Hepatocyte (in vitro differentiated cells): Measurements from ENCODE around the gene PAK5. TPM values are rescaled to one million over a fixed set of nuclear protein-coding genes. Genes with fewer than 3 reads are reported as not detected.

Source experiments
- DNase-seq: peaks from one replicate; pipeline ENCODE4 v3.0.0-alpha.2; 2016; ENCODE audit warnings: low spot score
- H2AFZ ChIP-seq: fragments of 200-600 bp; sonication (generic); 2 replicates; pipeline ENCODE4 v1.6.0; 2016; ENCODE audit warnings: antibody characterized with exemption, mild to moderate bottlenecking
- H3K27ac ChIP-seq: fragments of 200-600 bp; sonication (generic); 2 replicates; pipeline ENCODE4 v1.5.1; 2016; ENCODE audit warnings: mild to moderate bottlenecking
- H3K27me3 ChIP-seq: fragments of 200-600 bp; sonication (generic); 2 replicates; pipeline ENCODE4 v1.6.1; 2016
- H3K36me3 ChIP-seq: fragments of 200-600 bp; sonication (generic); replicated peaks from 2 replicates; pipeline ENCODE4 v1.5.1; 2016; ENCODE audit warnings: low read depth; ENCODE audit not compliant: insufficient read depth
- H3K4me1 ChIP-seq: fragments of 200-600 bp; sonication (generic); 2 replicates; pipeline ENCODE4 v1.5.1; 2016; ENCODE audit warnings: mild to moderate bottlenecking, moderate library complexity; ENCODE audit not compliant: insufficient read depth
- H3K4me2 ChIP-seq: fragments of 200-600 bp; sonication (generic); 2 replicates; pipeline ENCODE4 v1.6.0; 2016
- H3K4me3 ChIP-seq: fragments of 200-600 bp; sonication (generic); 2 replicates; pipeline ENCODE4 v1.5.1; 2016; ENCODE audit warnings: mild to moderate bottlenecking
- H3K79me2 ChIP-seq: fragments of 200-600 bp; sonication (generic); 2 replicates; pipeline ENCODE4 v1.6.0; 2017; ENCODE audit warnings: mild to moderate bottlenecking
- H3K9me2 ChIP-seq: fragments of 200-600 bp; sonication (generic); replicated peaks from 2 replicates; pipeline ENCODE4 v1.6.0; 2017; ENCODE audit warnings: mild to moderate bottlenecking; ENCODE audit not compliant: insufficient read depth
- H3K9me3 ChIP-seq: fragments of 200-600 bp; sonication (generic); 2 replicates; pipeline ENCODE4 v1.5.1; 2016; ENCODE audit warnings: low read depth, mild to moderate bottlenecking
- H4K20me1 ChIP-seq: fragments of 200-600 bp; sonication (generic); 2 replicates; pipeline ENCODE4 v1.6.0; 2016; ENCODE audit warnings: mild to moderate bottlenecking; ENCODE audit not compliant: insufficient read depth, poor library complexity, severe bottlenecking
- EZH2 ChIP-seq: fragments of 200-600 bp; sonication (generic); IDR thresholded peaks from 2 replicates; pipeline ENCODE4 v1.6.1; 2016; ENCODE audit warnings: antibody characterized with exemption, mild to moderate bottlenecking, borderline replicate concordance
- EZH2phosphoT487 ChIP-seq: fragments of 200-600 bp; sonication (generic); IDR thresholded peaks from one replicate; pipeline ENCODE4 v1.6.1; 2018; ENCODE audit warnings: antibody characterized with exemption, mild to moderate bottlenecking, low read depth, moderate library complexity; ENCODE audit not compliant: unreplicated experiment, severe bottlenecking
- WGBS: methylation state at CpG from one replicate; pipeline ENCODE4 v1.1.6; 2016; ENCODE audit warnings: low lambda C conversion rate; ENCODE audit errors: missing lambda C conversion rate; 5-methylcytosine and 5-hydroxymethylcytosine counted together
- polyA plus RNA-seq: library from polyadenylated mRNA; unstranded; fragments of >200 nt; fragmentation: Nextera tagmentation; extraction: Ambion mirVana; gene quantifications from 2 replicates; pipeline ENCODE4 v1.2.1, GENCODE V29; 2016
- total RNA-seq: library from RNA; depleted of rRNA; stranded (reverse); fragments of >200 nt; gene quantifications from 2 replicates; pipeline ENCODE4 v1.2.3, GENCODE V29; 2014
- TF ChIP-seq, protein P1 (sequence below): fragments of 200-600 bp; sonication (generic); IDR thresholded peaks from 2 replicates; pipeline ENCODE4 v1.5.1; 2016; ENCODE audit warnings: antibody characterized with exemption, mild to moderate bottlenecking; ENCODE audit not compliant: poor library complexity

The PAK5 gene
- total and polyA plus RNA-seq, 2 experiments from 2014 or later, result 0.56 to 0.97 TPM

DNA sequence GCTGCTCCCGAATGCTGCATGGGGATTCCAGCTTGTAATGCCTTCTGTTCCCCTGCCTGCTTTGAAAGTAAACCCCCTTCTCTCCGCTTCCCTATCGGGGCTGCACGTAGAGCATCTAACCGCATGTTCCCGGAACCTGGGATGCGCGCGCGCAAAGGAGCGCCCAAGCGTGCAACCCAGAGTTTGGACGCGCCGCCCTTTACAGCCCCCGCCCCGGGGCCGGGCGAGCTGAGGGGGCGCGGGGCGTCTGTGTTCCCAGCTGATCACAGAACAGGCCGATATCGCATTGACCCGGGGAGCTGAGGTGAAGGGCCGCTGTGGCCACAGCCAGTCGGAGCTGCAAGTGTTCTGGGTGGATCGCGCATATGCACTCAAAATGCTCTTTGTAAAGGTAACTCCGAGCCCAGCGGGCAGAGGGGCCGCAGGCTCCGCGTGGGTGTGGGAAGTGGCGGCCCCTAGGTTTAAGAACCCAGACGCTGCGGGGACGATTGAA, 323.1 kb downstream of the PAK5 start:
- H3K9me3 ChIP-seq, result no peaks in the 10 kb centered on the region
- no peaks in the 10 kb centered on the region for H3K79me2 ChIP-seq
- TF ChIP-seq EZH2phosphoT487 (no peak), EZH2 (peak; percentile 8)
- TF ChIP-seq, protein P1, sequence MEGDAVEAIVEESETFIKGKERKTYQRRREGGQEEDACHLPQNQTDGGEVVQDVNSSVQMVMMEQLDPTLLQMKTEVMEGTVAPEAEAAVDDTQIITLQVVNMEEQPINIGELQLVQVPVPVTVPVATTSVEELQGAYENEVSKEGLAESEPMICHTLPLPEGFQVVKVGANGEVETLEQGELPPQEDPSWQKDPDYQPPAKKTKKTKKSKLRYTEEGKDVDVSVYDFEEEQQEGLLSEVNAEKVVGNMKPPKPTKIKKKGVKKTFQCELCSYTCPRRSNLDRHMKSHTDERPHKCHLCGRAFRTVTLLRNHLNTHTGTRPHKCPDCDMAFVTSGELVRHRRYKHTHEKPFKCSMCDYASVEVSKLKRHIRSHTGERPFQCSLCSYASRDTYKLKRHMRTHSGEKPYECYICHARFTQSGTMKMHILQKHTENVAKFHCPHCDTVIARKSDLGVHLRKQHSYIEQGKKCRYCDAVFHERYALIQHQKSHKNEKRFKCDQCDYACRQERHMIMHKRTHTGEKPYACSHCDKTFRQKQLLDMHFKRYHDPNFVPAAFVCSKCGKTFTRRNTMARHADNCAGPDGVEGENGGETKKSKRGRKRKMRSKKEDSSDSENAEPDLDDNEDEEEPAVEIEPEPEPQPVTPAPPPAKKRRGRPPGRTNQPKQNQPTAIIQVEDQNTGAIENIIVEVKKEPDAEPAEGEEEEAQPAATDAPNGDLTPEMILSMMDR, result no peak
- H3K4me1 ChIP-seq, result peaks cover 22% of the 10 kb centered on the region
- peaks cover 95% of the 10 kb centered on the region for H3K27me3 ChIP-seq
- no peak overlapping the region for H3K4me3 ChIP-seq
- no peak overlapping the region for H3K27ac ChIP-seq
- no peak overlapping the region for H2AFZ ChIP-seq
- no peaks in the 10 kb centered on the region for H3K9me2 ChIP-seq
- H3K36me3 ChIP-seq, result no peaks in the 10 kb centered on the region
- DNase-seq, result no peak
- 3% methylated on average over 38 of the region's 38 CpGs for WGBS
- H4K20me1 ChIP-seq, result no peaks in the 10 kb centered on the region
- H3K4me2 ChIP-seq, result peak overlapping the region; percentile 87

DNA sequence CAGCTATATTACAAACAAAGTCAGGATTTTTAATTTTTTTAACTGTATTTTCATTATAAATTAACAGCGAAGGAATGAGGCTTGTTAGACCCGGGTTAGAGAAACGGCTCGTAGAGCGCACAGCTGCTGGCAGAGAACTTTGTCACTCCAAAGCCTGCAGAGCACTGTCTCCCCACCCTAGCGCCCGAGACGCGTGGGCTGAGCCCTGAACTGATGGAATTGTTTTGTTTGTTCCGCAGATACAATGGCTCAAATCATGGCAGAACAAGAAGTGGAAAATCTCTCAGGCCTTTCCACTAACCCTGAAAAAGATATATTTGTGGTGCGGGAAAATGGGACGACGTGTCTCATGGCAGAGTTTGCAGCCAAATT, 323.7 kb downstream of the PAK5 start:
- Histone ChIP-seq H3K4me3 (no peak overlapping the region), H3K79me2 (no peaks in the 10 kb centered on the region), H3K27ac (no peak overlapping the region), H3K36me3 (no peaks in the 10 kb centered on the region), H3K4me1 (peaks cover 22% of the 10 kb centered on the region), H3K4me2 (peak overlapping the region; percentile 87), H4K20me1 (no peaks in the 10 kb centered on the region), H3K27me3 (peaks cover 100% of the 10 kb centered on the region), H3K9me2 (no peaks in the 10 kb centered on the region), H3K9me3 (no peaks in the 10 kb centered on the region), H2AFZ (no peak overlapping the region)
- no peak for TF ChIP-seq EZH2phosphoT487
- TF ChIP-seq, protein P1, result no peak
- no peak for TF ChIP-seq EZH2
- WGBS, result 10% methylated on average over 13 of the region's 13 CpGs
- no peak for DNase-seq

DNA sequence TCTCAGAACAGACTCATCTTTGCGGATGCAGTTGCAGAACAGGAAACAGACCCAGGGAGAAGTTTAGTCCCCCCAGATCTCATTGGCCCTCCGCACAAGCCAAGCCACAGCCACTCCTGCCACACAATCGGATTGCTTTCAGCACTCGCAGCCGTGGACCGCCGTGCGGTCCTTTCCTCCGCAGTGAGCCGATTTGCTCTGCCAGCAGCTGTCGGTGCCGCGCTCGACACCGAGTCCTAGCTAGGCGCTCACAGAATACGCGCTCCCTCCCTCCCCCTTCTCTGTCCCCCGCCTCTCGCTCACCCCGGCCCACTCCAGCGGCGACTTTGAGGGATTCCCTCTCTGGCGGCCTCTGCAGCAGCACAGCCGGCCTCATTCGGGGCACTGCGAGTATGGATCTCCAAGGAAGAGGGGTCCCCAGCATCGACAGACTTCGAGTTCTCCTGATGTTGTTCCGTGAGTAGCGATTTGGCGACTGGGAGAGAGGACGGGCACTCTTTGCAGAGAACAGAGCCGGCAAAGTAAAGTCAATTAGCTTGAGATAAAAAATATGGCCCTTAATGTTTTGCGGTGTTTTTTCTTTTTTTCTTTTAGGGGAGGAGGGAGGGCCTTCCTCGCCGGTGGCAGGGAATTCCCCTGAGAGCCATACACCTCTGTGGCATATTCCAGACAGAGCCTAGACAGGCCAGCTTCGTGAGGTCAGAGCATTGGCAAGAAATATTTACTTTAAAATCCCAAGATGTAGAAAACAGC, 324.2 kb downstream of the PAK5 start, which contains the start of gene LAMP5:
Gene LAMP5, plus strand, starts transcription at position 130 of the 753 bp plus-strand sequence. Its CDS starts 263 bp downstream, at position 393.
- no peaks in the 10 kb centered on the region for H3K79me2 ChIP-seq
- H3K4me1 ChIP-seq, result peaks cover 22% of the 10 kb centered on the region
- no peak within 1 kb of the TSS for H2AFZ ChIP-seq
- peak; percentile 83 for TF ChIP-seq EZH2
- TF ChIP-seq, protein P1, result no peak
- 2% methylated on average over 35 of the region's 38 CpGs for WGBS
- H3K27me3 ChIP-seq, result peaks cover 100% of the 10 kb centered on the region
- H3K36me3 ChIP-seq, result no peaks in the 10 kb centered on the region
- peak within 1 kb of the TSS; percentile 87 for H3K4me2 ChIP-seq
- no peak within 1 kb of the TSS for H3K27ac ChIP-seq
- H3K9me3 ChIP-seq, result no peaks in the 10 kb centered on the region
- H3K9me2 ChIP-seq, result no peaks in the 10 kb centered on the region
- H4K20me1 ChIP-seq, result no peaks in the 10 kb centered on the region
- peak; percentile 62 for DNase-seq
- H3K4me3 ChIP-seq, result no peak within 1 kb of the TSS
